PC-9 (cell line): ENCODE measurements around the gene GREB1L. TPM values are rescaled to one million over a fixed set of nuclear protein-coding genes. Genes with fewer than 3 reads are reported as not detected.

Experiments used
- BruUV-seq: library from RNA; stranded (reverse); fragments of 400-500 nt; replicated peaks from 2 replicates; lab custom pipeline; 2021; lab: Mats Ljungman, UMichigan
- CTCF ChIA-PET: fragments of 300-600 bp; sonication (Branson Sonifier 250); formaldehyde crosslinking; loops from one replicate; lab custom pipeline; 2022; ENCODE audit warnings: antibody characterized with exemption; lab: Charles Lee
- POLR2A ChIA-PET: fragments of 300-600 bp; sonication (Branson Sonifier 250); formaldehyde crosslinking; loops from one replicate; lab custom pipeline; 2022; ENCODE audit warnings: antibody characterized with exemption; ENCODE audit not compliant: unreplicated experiment; lab: Charles Lee
- DNase-seq, 2 experiments: peaks; one replicate each; pipeline versions ENCODE4 v3.0.0 to v3.0.0-alpha.2; 2015 to 2022; ENCODE audit warnings: mixed read lengths in 1 of 2
- H2AFZ ChIP-seq: fragments of 200-600 bp; sonication (generic); 2 replicates; pipeline ENCODE4 v1.8.1; 2017; ENCODE audit warnings: antibody characterized with exemption
- H3F3A ChIP-seq: fragments of 200-600 bp; sonication (generic); 2 replicates; pipeline ENCODE4 v1.8.1; 2017; ENCODE audit warnings: antibody characterized with exemption, mild to moderate bottlenecking, low read depth; ENCODE audit not compliant: insufficient read depth
- H3K27ac ChIP-seq: fragments of 200-600 bp; sonication (generic); 2 replicates; pipeline ENCODE4 v1.6.1; 2016; ENCODE audit warnings: mixed run types
- H3K27me3 ChIP-seq: fragments of 200-600 bp; sonication (generic); 2 replicates; pipeline ENCODE4 v1.6.1; 2016; ENCODE audit warnings: low read depth, mixed run types; ENCODE audit not compliant: insufficient read depth
- H3K36me3 ChIP-seq: fragments of 200-600 bp; sonication (generic); 2 replicates; pipeline ENCODE4 v1.6.1; 2016; ENCODE audit warnings: low read depth, mixed run types
- H3K4me1 ChIP-seq: fragments of 200-600 bp; sonication (generic); replicated peaks from 2 replicates; pipeline ENCODE4 v1.6.1; 2016; ENCODE audit warnings: mixed run types; ENCODE audit not compliant: insufficient read depth
- H3K4me2 ChIP-seq: fragments of 200-600 bp; sonication (generic); 2 replicates; pipeline ENCODE4 v1.6.1; 2017; ENCODE audit warnings: mixed run types
- H3K4me3 ChIP-seq: fragments of 200-600 bp; sonication (generic); 2 replicates; pipeline ENCODE4 v1.6.1; 2016; ENCODE audit warnings: mixed run types
- H3K79me2 ChIP-seq: fragments of 200-600 bp; sonication (generic); 2 replicates; pipeline ENCODE4 v1.6.1; 2017; ENCODE audit warnings: low read depth, mixed run types
- H3K9me2 ChIP-seq: fragments of 200-600 bp; sonication (generic); 2 replicates; pipeline ENCODE4 v1.8.1; 2017; ENCODE audit warnings: mild to moderate bottlenecking; ENCODE audit not compliant: insufficient read depth
- H3K9me3 ChIP-seq: fragments of 200-600 bp; sonication (generic); 2 replicates; pipeline ENCODE4 v1.8.1; 2016; ENCODE audit warnings: low read depth; ENCODE audit not compliant: insufficient read depth
- H4K20me1 ChIP-seq: fragments of 200-600 bp; sonication (generic); 2 replicates; pipeline ENCODE4 v1.8.1; 2017; ENCODE audit not compliant: insufficient read depth
- EZH2 ChIP-seq: fragments of 200-600 bp; sonication (generic); IDR thresholded peaks from 2 replicates; pipeline ENCODE4 v1.8.0; 2017; ENCODE audit warnings: antibody characterized with exemption, low read depth
- intact Hi-C: fragments of 100-400 bp; cut with micrococcal nuclease; formaldehyde crosslinking; loops from one replicate; pipeline ENCODE4 v1.10.0; 2022; ENCODE audit not compliant: unreplicated experiment
- total RNA-seq: library from RNA; stranded (reverse); gene quantifications from 2 replicates; pipeline ENCODE4 v1.2.3, GENCODE V29; 2021
- TF ChIP-seq, protein P1 (sequence below): fragments of 200-600 bp; sonication (generic); conservative IDR thresholded peaks from 2 replicates; pipeline ENCODE4 v1.6.1; 2017; ENCODE audit warnings: mixed run types, antibody characterized with exemption, mild to moderate bottlenecking, moderate library complexity

Gene GREB1L
- total RNA-seq, 1 experiment from 2014 or later: 6.0 TPM

DNA sequence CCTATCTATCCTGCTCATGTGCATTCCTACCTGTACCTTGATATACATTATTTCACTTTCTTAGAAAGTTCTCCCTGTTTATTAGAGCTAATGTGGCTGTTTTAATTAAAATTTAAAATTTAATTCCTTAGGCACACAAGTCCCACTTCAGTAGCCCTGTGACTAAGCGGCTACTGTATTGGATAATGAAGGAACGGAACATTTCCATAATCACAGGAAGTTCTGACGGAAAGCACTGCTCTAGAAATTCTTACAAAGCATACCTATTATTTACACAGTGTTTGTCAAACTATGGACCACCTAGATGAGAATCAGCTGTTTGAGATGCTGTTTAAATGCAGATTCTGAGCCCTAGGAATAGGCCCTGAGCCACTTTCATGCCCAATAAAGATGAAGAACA, 13.2 kb downstream of the GREB1L start:
- Histone ChIP-seq H3K36me3 (no peaks in the 10 kb centered on the region), H4K20me1 (no peaks in the 10 kb centered on the region), H3K27me3 (no peaks in the 10 kb centered on the region), H3K4me3 (no peak overlapping the region), H3K9me3 (no peaks in the 10 kb centered on the region), H3F3A (no peaks in the 10 kb centered on the region), H3K79me2 (no peaks in the 10 kb centered on the region), H3K27ac (no peak overlapping the region), H2AFZ (no peak overlapping the region), H3K4me1 (0 out of 2 replicates have a peak, but pooled peaks cover 5% of the 10 kb centered on the region), H3K4me2 (no peak overlapping the region), H3K9me2 (no peaks in the 10 kb centered on the region)
- ChIA-PET CTCF (no interaction called here), POLR2A (no interaction called here)
- intact Hi-C loops: no loop called here
- BruUV-seq: no TSS peak
- no peak for TF ChIP-seq EZH2
- TF ChIP-seq, protein P1, sequence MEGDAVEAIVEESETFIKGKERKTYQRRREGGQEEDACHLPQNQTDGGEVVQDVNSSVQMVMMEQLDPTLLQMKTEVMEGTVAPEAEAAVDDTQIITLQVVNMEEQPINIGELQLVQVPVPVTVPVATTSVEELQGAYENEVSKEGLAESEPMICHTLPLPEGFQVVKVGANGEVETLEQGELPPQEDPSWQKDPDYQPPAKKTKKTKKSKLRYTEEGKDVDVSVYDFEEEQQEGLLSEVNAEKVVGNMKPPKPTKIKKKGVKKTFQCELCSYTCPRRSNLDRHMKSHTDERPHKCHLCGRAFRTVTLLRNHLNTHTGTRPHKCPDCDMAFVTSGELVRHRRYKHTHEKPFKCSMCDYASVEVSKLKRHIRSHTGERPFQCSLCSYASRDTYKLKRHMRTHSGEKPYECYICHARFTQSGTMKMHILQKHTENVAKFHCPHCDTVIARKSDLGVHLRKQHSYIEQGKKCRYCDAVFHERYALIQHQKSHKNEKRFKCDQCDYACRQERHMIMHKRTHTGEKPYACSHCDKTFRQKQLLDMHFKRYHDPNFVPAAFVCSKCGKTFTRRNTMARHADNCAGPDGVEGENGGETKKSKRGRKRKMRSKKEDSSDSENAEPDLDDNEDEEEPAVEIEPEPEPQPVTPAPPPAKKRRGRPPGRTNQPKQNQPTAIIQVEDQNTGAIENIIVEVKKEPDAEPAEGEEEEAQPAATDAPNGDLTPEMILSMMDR: no peak
- DNase-seq: no peak

DNA sequence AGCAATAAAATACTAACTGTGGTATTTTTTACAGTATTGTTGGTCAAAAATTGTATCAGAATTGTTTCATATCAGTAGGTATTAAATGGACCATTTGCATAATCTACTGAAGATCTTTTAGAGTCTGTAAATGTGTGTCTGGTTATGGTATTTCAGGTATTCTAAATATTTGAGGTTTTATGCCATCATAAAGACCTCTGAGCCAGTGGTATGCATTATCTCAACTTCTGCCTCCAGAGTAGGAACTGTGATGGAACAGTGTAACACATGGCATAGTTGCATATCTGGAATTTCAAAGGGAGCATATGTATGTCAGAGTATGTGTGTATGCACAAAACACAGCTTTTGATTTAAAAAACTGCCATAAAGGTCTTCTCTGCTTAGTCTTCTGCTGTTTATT, 15.4 kb downstream of the GREB1L start:
- Histone ChIP-seq H2AFZ (no peak overlapping the region), H3K27ac (no peak overlapping the region), H3K36me3 (no peaks in the 10 kb centered on the region), H3K4me3 (no peak overlapping the region), H3K9me2 (no peaks in the 10 kb centered on the region), H4K20me1 (no peaks in the 10 kb centered on the region), H3K79me2 (no peaks in the 10 kb centered on the region), H3K4me2 (no peak overlapping the region), H3F3A (no peaks in the 10 kb centered on the region), H3K27me3 (no peaks in the 10 kb centered on the region), H3K4me1 (0 out of 2 replicates have a peak, but pooled peaks cover 5% of the 10 kb centered on the region), H3K9me3 (no peaks in the 10 kb centered on the region)
- TF ChIP-seq, protein P1: no peak
- TF ChIP-seq EZH2: no peak
- peak in 1 of 2 experiments; percentile 39 for DNase-seq
- intact Hi-C loops: no loop called here
- BruUV-seq: no TSS peak
- ChIA-PET POLR2A (no interaction called here), CTCF (interaction anchor here (0.5 kb wide), 1 partner anchor 14 kb away, joined by 4 read pairs; no protein-coding TSS in a partner anchor)

DNA sequence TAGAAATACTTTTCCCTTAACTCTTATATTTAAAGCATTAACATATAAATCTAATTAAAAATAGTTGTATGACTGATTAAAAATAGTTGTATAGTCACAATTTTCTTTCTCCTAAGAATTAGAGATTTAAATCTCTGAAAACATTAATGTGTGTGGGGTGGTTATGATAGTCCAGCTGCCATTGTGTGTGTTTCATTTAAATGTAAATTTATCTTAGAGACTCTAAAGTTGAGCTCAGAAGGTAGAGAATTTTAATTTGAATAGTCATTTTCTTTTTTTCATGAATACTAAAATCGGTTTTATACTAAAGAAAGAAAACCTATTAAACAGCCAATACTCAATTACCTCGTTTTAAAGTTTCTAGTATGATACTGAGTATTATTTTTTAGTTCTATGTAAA, 18.6 kb downstream of the GREB1L start:
- no peak overlapping the region for H3K4me3 ChIP-seq
- H3K4me2 ChIP-seq: no peak overlapping the region
- no TSS peak for BruUV-seq
- peaks cover 5% of the 10 kb centered on the region; the same call in 1 of the 2 replicates for H3K4me1 ChIP-seq
- DNase-seq: no peak
- H3K79me2 ChIP-seq: no peaks in the 10 kb centered on the region
- CTCF ChIA-PET: interaction anchor here (0.6 kb wide), 1 partner anchor 155 kb away, joined by 13 read pairs; no protein-coding TSS in a partner anchor
- H3K36me3 ChIP-seq: no peaks in the 10 kb centered on the region
- no peak overlapping the region for H2AFZ ChIP-seq
- H4K20me1 ChIP-seq: no peaks in the 10 kb centered on the region
- no peak for TF ChIP-seq EZH2
- TF ChIP-seq, protein P1: no peak
- H3K9me3 ChIP-seq: no peaks in the 10 kb centered on the region
- H3K27ac ChIP-seq: no peak overlapping the region
- no peaks in the 10 kb centered on the region for H3K27me3 ChIP-seq
- POLR2A ChIA-PET: no interaction called here
- intact Hi-C loops: loop anchor here (10.0 kb wide), 1 partner anchor 74 kb away; no protein-coding TSS in a partner anchor
- no peaks in the 10 kb centered on the region for H3K9me2 ChIP-seq
- H3F3A ChIP-seq: no peaks in the 10 kb centered on the region; the same call in 1 of the 2 replicates
